PC-9 (cell line): ENCODE data around the gene DIP2C.

Experiments
- EZH2 ChIP-seq: fragments of 200-600 bp; sonication (generic); IDR thresholded peaks from 2 replicates; pipeline ENCODE4 v1.8.0; 2017; ENCODE audit warnings: antibody characterized with exemption, low read depth
- TF ChIP-seq, protein P1 (sequence below): fragments of 200-600 bp; sonication (generic); conservative IDR thresholded peaks from 2 replicates; pipeline ENCODE4 v1.6.1; 2017; ENCODE audit warnings: mixed run types, antibody characterized with exemption, mild to moderate bottlenecking, moderate library complexity

DNA sequence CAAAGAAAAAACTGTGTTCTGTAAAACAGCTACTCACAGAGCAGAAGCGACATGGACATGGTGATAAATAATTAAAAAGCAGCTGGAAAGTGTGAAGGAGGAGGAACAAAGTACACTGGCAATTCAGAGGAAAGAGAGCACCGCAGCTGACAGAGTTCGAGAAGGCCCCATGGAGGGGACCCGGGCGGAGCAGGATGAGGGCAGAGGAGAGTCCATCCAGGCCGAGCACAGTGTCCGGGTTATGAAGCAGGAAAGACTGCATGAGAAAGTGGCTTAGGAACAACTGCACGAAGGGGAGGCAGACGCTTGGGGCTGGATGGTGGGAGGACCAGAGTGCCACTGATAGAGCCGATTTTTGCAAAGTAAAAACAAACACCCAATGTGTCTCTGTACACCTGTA is 368.7 kb downstream of the DIP2C start:
- TF ChIP-seq, protein P1, sequence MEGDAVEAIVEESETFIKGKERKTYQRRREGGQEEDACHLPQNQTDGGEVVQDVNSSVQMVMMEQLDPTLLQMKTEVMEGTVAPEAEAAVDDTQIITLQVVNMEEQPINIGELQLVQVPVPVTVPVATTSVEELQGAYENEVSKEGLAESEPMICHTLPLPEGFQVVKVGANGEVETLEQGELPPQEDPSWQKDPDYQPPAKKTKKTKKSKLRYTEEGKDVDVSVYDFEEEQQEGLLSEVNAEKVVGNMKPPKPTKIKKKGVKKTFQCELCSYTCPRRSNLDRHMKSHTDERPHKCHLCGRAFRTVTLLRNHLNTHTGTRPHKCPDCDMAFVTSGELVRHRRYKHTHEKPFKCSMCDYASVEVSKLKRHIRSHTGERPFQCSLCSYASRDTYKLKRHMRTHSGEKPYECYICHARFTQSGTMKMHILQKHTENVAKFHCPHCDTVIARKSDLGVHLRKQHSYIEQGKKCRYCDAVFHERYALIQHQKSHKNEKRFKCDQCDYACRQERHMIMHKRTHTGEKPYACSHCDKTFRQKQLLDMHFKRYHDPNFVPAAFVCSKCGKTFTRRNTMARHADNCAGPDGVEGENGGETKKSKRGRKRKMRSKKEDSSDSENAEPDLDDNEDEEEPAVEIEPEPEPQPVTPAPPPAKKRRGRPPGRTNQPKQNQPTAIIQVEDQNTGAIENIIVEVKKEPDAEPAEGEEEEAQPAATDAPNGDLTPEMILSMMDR, result no peak
- TF ChIP-seq EZH2, result no peak
